Parathyroid adenoma (tissue), 2 donors: ENCODE measurements around the gene POMC.
A peak's percentile ranks its signal among the peaks of the same experiment; 100 is the strongest.
"Not testable (repeated sequence)": the region's sequence is repeated elsewhere in the genome, so short reads cannot be mapped to it uniquely, and the experiment has no call there.

Experiments used
- H2AFZ ChIP-seq: fragments of 300-600 bp; sonication (generic); one replicate; pipeline ENCODE4 v1.7.0; 2017; ENCODE audit warnings: antibody characterized with exemption, mild to moderate bottlenecking
- H3K27ac ChIP-seq: fragments of 300-600 bp; sonication (generic); one replicate; pipeline ENCODE4 v1.7.0; 2017
- H3K27me3 ChIP-seq: fragments of 300-600 bp; sonication (generic); one replicate; pipeline ENCODE4 v1.7.0; 2017; ENCODE audit warnings: low read length; ENCODE audit not compliant: control insufficient read depth, insufficient read depth
- H3K36me3 ChIP-seq: fragments of 300-600 bp; sonication (generic); one replicate; pipeline ENCODE4 v1.7.0; 2017; ENCODE audit warnings: low read length; ENCODE audit not compliant: control insufficient read depth, insufficient read depth
- H3K4me1 ChIP-seq: fragments of 300-600 bp; sonication (generic); one replicate; pipeline ENCODE4 v1.7.0; 2017; ENCODE audit warnings: control low read depth
- H3K4me2 ChIP-seq: fragments of 300-600 bp; sonication (generic); one replicate; pipeline ENCODE4 v1.7.0; 2017; ENCODE audit warnings: low read length
- H3K4me3 ChIP-seq: fragments of 300-600 bp; sonication (generic); one replicate; pipeline ENCODE4 v1.7.0; 2017; ENCODE audit warnings: low read depth, low read length
- H3K79me2 ChIP-seq: fragments of 300-600 bp; sonication (generic); one replicate; pipeline ENCODE4 v1.7.0; 2017; ENCODE audit warnings: control low read depth
- H3K9ac ChIP-seq: fragments of 300-600 bp; sonication (generic); one replicate; pipeline ENCODE4 v1.7.0; 2017; ENCODE audit warnings: mild to moderate bottlenecking
- H3K9me3 ChIP-seq: fragments of 300-600 bp; sonication (generic); one replicate; pipeline ENCODE4 v1.7.0; 2017; ENCODE audit warnings: low read length; ENCODE audit not compliant: control insufficient read depth
- TF ChIP-seq, protein P1 (sequence below): fragments of 300-600 bp; sonication (generic); IDR thresholded peaks from one replicate; pipeline ENCODE4 v1.7.0; 2017; ENCODE audit warnings: antibody characterized with exemption, mild to moderate bottlenecking
- donor health status: primary hyperparathyroidism.

POMC gene

DNA sequence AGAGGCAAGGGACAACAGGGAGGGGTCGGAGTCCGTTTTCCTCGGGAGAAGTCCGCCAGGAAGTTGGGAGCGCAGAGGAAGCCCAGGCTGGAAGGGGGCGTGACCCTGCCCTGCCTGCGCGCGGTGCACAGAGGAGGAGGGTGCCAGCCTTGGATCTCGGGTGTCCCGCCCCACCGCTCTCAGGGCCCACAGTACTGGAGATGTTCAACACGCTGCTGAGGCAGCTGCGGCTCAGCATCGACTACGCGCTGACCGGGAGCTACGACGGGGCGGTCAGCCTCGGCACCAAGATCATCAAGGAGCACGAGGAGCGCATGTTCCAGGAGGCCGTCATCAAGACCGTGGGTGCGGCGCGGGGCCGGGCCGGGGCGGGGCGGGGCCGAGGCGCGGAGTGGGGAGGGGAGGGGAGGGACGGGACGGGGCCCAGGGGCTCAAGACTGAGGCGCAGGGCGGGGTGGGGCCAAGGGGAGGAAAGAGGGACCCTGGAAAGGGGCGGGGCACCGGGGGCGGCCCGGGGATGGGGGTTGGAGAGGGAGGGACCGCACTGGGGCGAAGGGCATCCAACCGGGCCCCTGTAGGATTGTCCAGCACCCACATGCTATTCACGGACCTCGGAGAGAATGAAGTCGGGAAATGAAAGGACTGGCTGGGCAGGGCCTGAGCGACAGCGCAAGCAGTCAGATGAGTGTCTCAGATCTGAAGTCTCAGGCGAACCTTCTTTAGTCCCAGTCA lies 36.6 kb downstream of the POMC start:
- no peaks in the 10 kb centered on the region for H3K4me1 ChIP-seq
- H3K9me3 ChIP-seq: no peaks in the 10 kb centered on the region
- no peak overlapping the region for H3K4me2 ChIP-seq
- TF ChIP-seq, protein P1, sequence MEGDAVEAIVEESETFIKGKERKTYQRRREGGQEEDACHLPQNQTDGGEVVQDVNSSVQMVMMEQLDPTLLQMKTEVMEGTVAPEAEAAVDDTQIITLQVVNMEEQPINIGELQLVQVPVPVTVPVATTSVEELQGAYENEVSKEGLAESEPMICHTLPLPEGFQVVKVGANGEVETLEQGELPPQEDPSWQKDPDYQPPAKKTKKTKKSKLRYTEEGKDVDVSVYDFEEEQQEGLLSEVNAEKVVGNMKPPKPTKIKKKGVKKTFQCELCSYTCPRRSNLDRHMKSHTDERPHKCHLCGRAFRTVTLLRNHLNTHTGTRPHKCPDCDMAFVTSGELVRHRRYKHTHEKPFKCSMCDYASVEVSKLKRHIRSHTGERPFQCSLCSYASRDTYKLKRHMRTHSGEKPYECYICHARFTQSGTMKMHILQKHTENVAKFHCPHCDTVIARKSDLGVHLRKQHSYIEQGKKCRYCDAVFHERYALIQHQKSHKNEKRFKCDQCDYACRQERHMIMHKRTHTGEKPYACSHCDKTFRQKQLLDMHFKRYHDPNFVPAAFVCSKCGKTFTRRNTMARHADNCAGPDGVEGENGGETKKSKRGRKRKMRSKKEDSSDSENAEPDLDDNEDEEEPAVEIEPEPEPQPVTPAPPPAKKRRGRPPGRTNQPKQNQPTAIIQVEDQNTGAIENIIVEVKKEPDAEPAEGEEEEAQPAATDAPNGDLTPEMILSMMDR: no peak
- no peaks in the 10 kb centered on the region for H3K36me3 ChIP-seq
- no peak overlapping the region for H3K4me3 ChIP-seq
- H3K79me2 ChIP-seq: no peaks in the 10 kb centered on the region
- no peak overlapping the region for H3K9ac ChIP-seq
- peak overlapping the region; percentile 25 for H2AFZ ChIP-seq
- H3K27me3 ChIP-seq: no peaks in the 10 kb centered on the region
- no peak overlapping the region for H3K27ac ChIP-seq

DNA sequence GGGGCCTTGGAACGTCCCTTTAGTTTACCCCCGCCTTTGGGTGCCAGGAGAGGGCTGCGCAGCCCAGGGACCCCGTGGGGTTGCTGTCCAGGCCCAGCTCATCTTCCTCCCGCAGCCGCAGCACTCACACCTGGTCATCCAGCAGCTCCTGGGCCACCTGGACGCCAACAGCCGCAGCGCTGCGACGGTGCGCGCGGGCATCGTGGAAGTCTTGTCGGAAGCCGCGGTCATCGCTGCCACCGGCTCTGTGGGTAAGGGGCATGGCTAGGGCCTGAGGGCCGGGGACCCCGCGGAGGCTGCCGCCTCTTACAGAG lies 37.2 kb downstream of the POMC start:
- no peak overlapping the region for H2AFZ ChIP-seq
- H3K4me2 ChIP-seq: no peak overlapping the region
- H3K36me3 ChIP-seq: no peaks in the 10 kb centered on the region
- H3K9ac ChIP-seq: no peak overlapping the region
- H3K4me3 ChIP-seq: no peak overlapping the region
- TF ChIP-seq, protein P1: no peak
- H3K79me2 ChIP-seq: no peaks in the 10 kb centered on the region
- H3K27ac ChIP-seq: no peak overlapping the region
- H3K27me3 ChIP-seq: no peaks in the 10 kb centered on the region
- no peaks in the 10 kb centered on the region for H3K9me3 ChIP-seq
- H3K4me1 ChIP-seq: no peaks in the 10 kb centered on the region

DNA sequence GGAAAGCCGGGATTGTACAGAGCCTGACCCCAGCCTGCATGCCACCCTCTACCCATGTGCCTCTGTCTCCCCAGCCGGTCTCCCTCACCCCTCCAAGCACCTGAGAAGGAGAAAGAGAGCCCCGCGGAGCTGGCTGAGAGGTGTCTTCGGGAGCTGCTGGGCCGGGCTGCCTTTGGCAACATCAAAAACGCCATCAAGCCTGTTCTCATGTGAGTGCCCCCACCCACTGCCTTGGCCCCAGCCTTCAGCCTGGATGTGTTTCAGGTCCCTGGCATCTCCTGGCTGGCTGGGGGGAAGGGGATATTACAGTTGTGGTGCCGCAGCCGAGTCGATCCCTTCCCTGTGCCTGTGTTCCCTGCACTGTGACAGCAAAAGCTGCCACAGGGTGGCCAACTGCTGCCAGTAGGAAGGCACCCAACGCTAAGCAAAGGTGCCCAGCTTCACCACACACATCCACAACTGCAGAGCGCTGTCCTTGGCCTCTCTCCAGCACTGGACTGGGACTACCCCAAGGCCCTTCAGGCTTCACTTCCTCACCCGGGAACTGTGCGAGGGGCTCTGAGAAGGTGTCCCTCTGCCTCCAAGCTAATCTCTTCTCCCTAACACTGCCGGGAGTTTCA lies 38.4 kb downstream of the POMC start:
- H3K79me2 ChIP-seq: no peaks in the 10 kb centered on the region
- no peaks in the 10 kb centered on the region for H3K9me3 ChIP-seq
- no peak overlapping the region for H2AFZ ChIP-seq
- H3K27ac ChIP-seq: no peak overlapping the region
- no peak overlapping the region for H3K4me3 ChIP-seq
- TF ChIP-seq, protein P1: no peak
- no peaks in the 10 kb centered on the region for H3K4me1 ChIP-seq
- no peak overlapping the region for H3K4me2 ChIP-seq
- H3K27me3 ChIP-seq: no peaks in the 10 kb centered on the region
- no peaks in the 10 kb centered on the region for H3K36me3 ChIP-seq
- H3K9ac ChIP-seq: no peak overlapping the region

DNA sequence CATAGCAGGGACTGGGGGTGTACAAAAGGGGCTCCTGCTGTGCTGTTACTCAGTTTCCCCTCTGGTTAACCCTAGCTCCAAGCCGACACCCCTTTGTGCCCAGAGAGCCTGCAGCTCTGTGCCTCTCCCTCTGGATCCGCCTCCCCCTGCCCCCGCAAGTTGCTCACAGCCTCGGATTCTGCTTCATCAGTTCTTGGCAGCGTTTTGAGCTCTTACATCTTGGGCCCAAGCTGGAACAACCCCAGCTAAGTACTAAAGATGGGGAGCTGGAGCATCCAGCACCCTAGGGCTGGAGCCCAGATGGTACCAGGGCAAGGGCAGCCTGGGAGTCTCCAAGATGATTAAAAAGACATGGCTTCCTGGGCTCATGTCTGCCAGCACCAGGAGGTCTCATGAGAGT lies 40.7 kb downstream of the POMC start:
- Histone ChIP-seq H2AFZ (no peak overlapping the region), H3K36me3 (no peaks in the 10 kb centered on the region), H3K9me3 (no peaks in the 10 kb centered on the region), H3K27me3 (no peaks in the 10 kb centered on the region), H3K9ac (no peak overlapping the region), H3K4me3 (no peak overlapping the region), H3K4me1 (peaks cover 3% of the 10 kb centered on the region), H3K27ac (no peak overlapping the region), H3K4me2 (no peak overlapping the region), H3K79me2 (no peaks in the 10 kb centered on the region)
- TF ChIP-seq, protein P1: no peak

- H2AFZ ChIP-seq, H3K9me3 ChIP-seq, H3K36me3 ChIP-seq, H3K4me2 ChIP-seq, H3K79me2 ChIP-seq, H3K27ac ChIP-seq, H3K27me3 ChIP-seq, H3K4me3 ChIP-seq, H3K4me1 ChIP-seq, H3K9ac ChIP-seq: not testable (repeated sequence)
Measured at GRCh38 chr2:25127071-25127470, 41.3 kb downstream of the POMC start.
